ENCODE results near the gene LRRFIP2. TPM values are rescaled to one million over a fixed set of nuclear protein-coding genes. Genes with fewer than 3 reads are reported as not detected.
"Not testable (repeated sequence)": the region's sequence is repeated elsewhere in the genome, so short reads cannot be mapped to it uniquely, and the experiment has no call there.

LRRFIP2 gene
- total RNA-seq = 10 to 100 TPM; 13.3 to 15.3 TPM

GRCh38 chr3:37174532-37175126 is at the start of gene LRRFIP2:
Gene LRRFIP2 (minus strand): TSS chr3:37174582. CDS start chr3:37148983, 25,599 bp downstream.
- H3K36me3 Mint-ChIP-seq (ENCODE audit: low read depth) = peaks cover 2% of the 10 kb centered on the region
- intact Hi-C loops (cut with micrococcal nuclease) = loop anchor here (1.0 to 5.0 kb wide), 7 partner anchors 12 to 298 kb away; no protein-coding TSS in a partner anchor

GRCh38 chr3:37223576-37223975 is 49.2 kb upstream of the LRRFIP2 start:
- H3K27me3 Mint-ChIP-seq (ENCODE audit: low read depth) = no peaks in the 10 kb centered on the region
- intact Hi-C loops (cut with micrococcal nuclease) = no loop called here
- DNase-seq = no peak
- CTCF ChIA-PET = no interaction called here
- no peaks in the 10 kb centered on the region for H3K36me3 Mint-ChIP-seq (ENCODE audit: low read depth)
- no peak overlapping the region for H3K27ac Mint-ChIP-seq
- no peak overlapping the region for H3K4me3 Mint-ChIP-seq
- H3K9me3 Mint-ChIP-seq = no peaks in the 10 kb centered on the region
- H3K4me1 Mint-ChIP-seq (ENCODE audit: low read depth) = peaks cover 8% of the 10 kb centered on the region

More at GRCh38 chr3:37174532-37175126, at the start of gene LRRFIP2:
- peak within 1 kb of the TSS; percentile 50 for H3K27ac Mint-ChIP-seq
- no peaks in the 10 kb centered on the region for H3K27me3 Mint-ChIP-seq (ENCODE audit: low read depth)
- H3K4me3 Mint-ChIP-seq = peak within 1 kb of the TSS; percentile 82
- CTCF ChIA-PET = interaction anchor here (0.6 to 1.7 kb wide), 2 partner anchors 11 to 113 kb away, joined by 4 to 8 read pairs; no protein-coding TSS in a partner anchor
- H3K9me3 Mint-ChIP-seq = no peaks in the 10 kb centered on the region
- H3K4me1 Mint-ChIP-seq (ENCODE audit: low read depth) = peaks cover 43% of the 10 kb centered on the region
- peak; percentile 49 for DNase-seq

- no peaks in the 10 kb centered on the region for H3K27me3 Mint-ChIP-seq (ENCODE audit: low read depth)
- CTCF ChIA-PET = no interaction called here
- intact Hi-C loops (cut with micrococcal nuclease) = no loop called here
- no peaks in the 10 kb centered on the region for H3K9me3 Mint-ChIP-seq
- no peak for DNase-seq
- peaks cover 8% of the 10 kb centered on the region for H3K4me1 Mint-ChIP-seq (ENCODE audit: low read depth)
- H3K4me3 Mint-ChIP-seq = no peak overlapping the region
- no peak overlapping the region for H3K27ac Mint-ChIP-seq
- H3K36me3 Mint-ChIP-seq (ENCODE audit: low read depth) = no peaks in the 10 kb centered on the region
Measured at GRCh38 chr3:37223141-37223558, 48.8 kb upstream of the LRRFIP2 start.

DNA sequence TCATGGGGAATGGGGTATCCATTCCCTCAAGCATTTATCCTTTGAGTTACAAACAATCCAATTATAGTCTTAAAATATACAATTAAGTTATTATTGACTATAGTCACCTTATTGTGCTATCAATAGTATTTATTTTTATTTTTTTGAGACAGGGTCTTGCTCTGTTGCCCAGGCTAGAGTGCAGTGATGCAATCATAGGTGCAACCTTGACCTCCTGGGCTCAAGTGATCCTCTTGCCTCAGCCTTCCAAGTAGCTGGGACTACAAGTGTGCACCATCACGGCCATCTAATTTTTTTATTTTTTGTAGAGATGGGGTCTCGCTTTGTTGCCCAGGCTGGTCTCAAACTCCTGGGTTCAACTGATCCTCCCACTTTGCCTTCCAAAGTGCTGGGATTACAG is 48.2 kb upstream of the LRRFIP2 start:
- H3K36me3 Mint-ChIP-seq (ENCODE audit: low read depth); H3K4me3 Mint-ChIP-seq; DNase-seq; intact Hi-C loops (cut with micrococcal nuclease); CTCF ChIA-PET; H3K9me3 Mint-ChIP-seq; H3K27ac Mint-ChIP-seq; H3K4me1 Mint-ChIP-seq (ENCODE audit: low read depth); H3K27me3 Mint-ChIP-seq (ENCODE audit: low read depth): not testable (repeated sequence)

- CTCF ChIA-PET = interaction anchor here (0.6 to 1.0 kb wide), 2 partner anchors 8 to 72 kb away, joined by 3 to 4 read pairs; no protein-coding TSS in a partner anchor
- intact Hi-C loops (cut with micrococcal nuclease) = no loop called here
- H3K9me3 Mint-ChIP-seq = no peaks in the 10 kb centered on the region
- no peak overlapping the region for H3K27ac Mint-ChIP-seq
- DNase-seq = no peak
- H3K36me3 Mint-ChIP-seq (ENCODE audit: low read depth) = no peaks in the 10 kb centered on the region
- no peak overlapping the region for H3K4me3 Mint-ChIP-seq
- H3K27me3 Mint-ChIP-seq (ENCODE audit: low read depth) = no peaks in the 10 kb centered on the region
- H3K4me1 Mint-ChIP-seq (ENCODE audit: low read depth) = peaks cover 12% of the 10 kb centered on the region
Measured at GRCh38 chr3:37221407-37221806, 47.0 kb upstream of the LRRFIP2 start.

- no peak for DNase-seq
- H3K27me3 Mint-ChIP-seq (ENCODE audit: low read depth) = no peaks in the 10 kb centered on the region
- peaks cover 5% of the 10 kb centered on the region for H3K4me1 Mint-ChIP-seq (ENCODE audit: low read depth)
- intact Hi-C loops (cut with micrococcal nuclease) = loop anchor here (10.0 kb wide), 1 partner anchor 164 kb away; no protein-coding TSS in a partner anchor
- CTCF ChIA-PET = interaction anchor here (0.6 kb wide), 1 partner anchor 490 kb away, joined by 3 read pairs; no protein-coding TSS in a partner anchor
- H3K27ac Mint-ChIP-seq = no peak overlapping the region
- no peak overlapping the region for H3K4me3 Mint-ChIP-seq
- H3K36me3 Mint-ChIP-seq (ENCODE audit: low read depth) = no peaks in the 10 kb centered on the region
- H3K9me3 Mint-ChIP-seq = no peaks in the 10 kb centered on the region
Measured at GRCh38 chr3:37219266-37219665, 44.9 kb upstream of the LRRFIP2 start.

DNA sequence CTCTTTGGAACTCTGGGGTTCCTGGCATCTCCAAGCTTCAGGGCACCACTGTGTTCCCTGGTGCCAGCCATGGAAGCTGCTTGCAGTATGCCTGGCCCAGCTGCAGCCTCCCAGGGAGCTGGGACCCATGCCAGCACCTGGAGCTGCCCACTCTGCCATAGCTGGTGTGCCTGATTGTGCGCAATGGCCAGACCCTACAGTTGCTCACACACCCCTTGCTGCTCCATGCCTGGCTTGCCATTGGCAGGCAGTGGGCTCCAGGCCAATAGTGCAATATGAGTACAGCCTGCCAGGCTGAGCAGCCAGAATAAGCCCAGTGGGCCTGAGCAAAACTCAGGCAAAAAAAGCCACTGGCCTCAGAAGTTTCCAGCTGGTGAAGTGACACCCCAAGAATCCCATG is 43.8 kb upstream of the LRRFIP2 start:
- DNase-seq = no peak
- Mint-ChIP-seq H3K27me3 (ENCODE audit: low read depth) (no peaks in the 10 kb centered on the region), H3K4me1 (ENCODE audit: low read depth) (peaks cover 5% of the 10 kb centered on the region), H3K27ac (no peak overlapping the region), H3K36me3 (ENCODE audit: low read depth) (no peaks in the 10 kb centered on the region), H3K9me3 (no peaks in the 10 kb centered on the region), H3K4me3 (no peak overlapping the region)
- intact Hi-C loops (cut with micrococcal nuclease) = loop anchor here (10.0 kb wide), 1 partner anchor 163 kb away; no protein-coding TSS in a partner anchor
- CTCF ChIA-PET = no interaction called here

DNA sequence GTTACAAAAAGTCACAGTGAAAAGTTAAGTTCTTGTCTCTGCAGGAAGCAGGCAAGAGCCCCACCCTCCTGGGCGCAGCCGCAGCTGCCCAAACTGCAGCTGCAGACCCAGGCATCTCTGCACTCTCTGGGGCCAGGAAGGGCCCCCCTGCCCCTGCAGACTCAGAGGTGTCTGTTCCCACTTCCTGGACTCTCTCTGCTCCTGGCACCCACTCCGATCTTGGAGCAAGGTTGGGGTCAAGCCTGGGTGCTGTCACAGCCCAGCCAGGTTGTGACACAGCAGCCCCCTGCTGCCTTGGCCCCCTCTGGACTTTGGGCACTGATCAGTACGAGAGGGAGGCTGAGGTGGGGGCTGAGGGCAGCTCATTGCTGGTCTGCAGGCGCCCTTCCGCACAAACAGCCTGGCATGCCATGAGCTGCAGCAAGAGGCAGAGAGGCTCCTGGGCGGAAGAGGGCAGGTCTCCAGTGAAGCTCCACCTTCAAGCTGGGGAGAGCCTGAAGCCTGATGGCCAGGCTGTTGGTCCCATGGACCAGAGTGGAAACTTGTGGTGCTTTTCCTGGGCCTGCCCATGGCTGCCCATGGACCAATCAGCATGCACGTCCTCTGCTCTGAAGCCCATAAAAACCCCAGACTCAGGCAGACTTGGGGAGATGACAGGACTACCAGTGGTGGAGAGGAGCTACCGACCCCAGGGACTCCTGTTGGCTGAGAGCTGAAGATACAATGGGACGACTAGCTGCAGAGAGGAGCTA is 42.9 kb upstream of the LRRFIP2 start:
- no peaks in the 10 kb centered on the region for H3K27me3 Mint-ChIP-seq (ENCODE audit: low read depth)
- no peaks in the 10 kb centered on the region for H3K9me3 Mint-ChIP-seq
- intact Hi-C loops (cut with micrococcal nuclease) = loop anchor here (10.0 kb wide), 1 partner anchor 162 kb away; no protein-coding TSS in a partner anchor
- peaks cover 7% of the 10 kb centered on the region for H3K4me1 Mint-ChIP-seq (ENCODE audit: low read depth)
- CTCF ChIA-PET = interaction anchor here (0.5 kb wide), 1 partner anchor 50 kb away, joined by 3 read pairs; no protein-coding TSS in a partner anchor
- no peaks in the 10 kb centered on the region for H3K36me3 Mint-ChIP-seq (ENCODE audit: low read depth)
- no peak overlapping the region for H3K4me3 Mint-ChIP-seq
- no peak for DNase-seq
- H3K27ac Mint-ChIP-seq = no peak overlapping the region

- Mint-ChIP-seq H3K9me3 (no peaks in the 10 kb centered on the region), H3K36me3 (ENCODE audit: low read depth) (no peaks in the 10 kb centered on the region), H3K27me3 (ENCODE audit: low read depth) (no peaks in the 10 kb centered on the region), H3K27ac (no peak overlapping the region), H3K4me1 (ENCODE audit: low read depth) (peaks cover 7% of the 10 kb centered on the region), H3K4me3 (no peak overlapping the region)
- CTCF ChIA-PET = no interaction called here
- intact Hi-C loops (cut with micrococcal nuclease) = loop anchor here (10.0 kb wide), 1 partner anchor 162 kb away; no protein-coding TSS in a partner anchor
- no peak for DNase-seq
Measured at GRCh38 chr3:37216597-37217097, 42.3 kb upstream of the LRRFIP2 start.

- Mint-ChIP-seq H3K36me3 (ENCODE audit: low read depth) (no peaks in the 10 kb centered on the region), H3K4me3 (no peak overlapping the region), H3K9me3 (no peaks in the 10 kb centered on the region), H3K27me3 (ENCODE audit: low read depth) (no peaks in the 10 kb centered on the region), H3K4me1 (ENCODE audit: low read depth) (peaks cover 7% of the 10 kb centered on the region), H3K27ac (no peak overlapping the region)
- intact Hi-C loops (cut with micrococcal nuclease) = loop anchor here (10.0 kb wide), 1 partner anchor 159 kb away; no protein-coding TSS in a partner anchor
- CTCF ChIA-PET = interaction anchor here (0.6 to 2.2 kb wide), 12 partner anchors 19 to 1183 kb away, joined by 3 to 14 read pairs (median 3); no protein-coding TSS in a partner anchor
- DNase-seq = no peak
Measured at GRCh38 chr3:37214076-37214475, 39.7 kb upstream of the LRRFIP2 start.

DNA sequence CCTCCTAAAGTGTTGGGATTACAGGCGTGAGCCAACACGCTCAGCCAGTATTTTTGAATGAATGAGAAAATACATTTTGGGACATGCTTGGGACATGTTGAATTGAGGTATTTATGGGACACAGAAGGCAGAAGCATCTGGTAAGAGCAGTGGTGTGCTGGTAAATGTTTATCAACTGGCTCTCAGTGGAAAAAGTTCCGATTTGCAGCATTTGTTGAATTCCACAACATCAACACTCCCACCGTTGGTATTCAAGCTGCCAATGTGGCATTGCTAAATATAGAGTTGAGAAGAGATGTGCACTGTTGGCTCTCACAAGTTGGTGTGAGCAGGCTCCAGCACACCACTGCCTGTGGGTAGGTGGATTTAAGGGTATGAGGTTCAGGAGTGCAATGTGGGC is 35.8 kb upstream of the LRRFIP2 start:
- intact Hi-C loops (cut with micrococcal nuclease) = loop anchor here (10.0 kb wide), 1 partner anchor 155 kb away; no protein-coding TSS in a partner anchor
- CTCF ChIA-PET = no interaction called here
- Mint-ChIP-seq H3K27me3 (ENCODE audit: low read depth) (no peaks in the 10 kb centered on the region), H3K4me1 (ENCODE audit: low read depth) (peaks cover 2% of the 10 kb centered on the region), H3K9me3 (no peaks in the 10 kb centered on the region), H3K27ac (no peak overlapping the region), H3K4me3 (no peak overlapping the region), H3K36me3 (ENCODE audit: low read depth) (no peaks in the 10 kb centered on the region)
- DNase-seq = no peak

DNA sequence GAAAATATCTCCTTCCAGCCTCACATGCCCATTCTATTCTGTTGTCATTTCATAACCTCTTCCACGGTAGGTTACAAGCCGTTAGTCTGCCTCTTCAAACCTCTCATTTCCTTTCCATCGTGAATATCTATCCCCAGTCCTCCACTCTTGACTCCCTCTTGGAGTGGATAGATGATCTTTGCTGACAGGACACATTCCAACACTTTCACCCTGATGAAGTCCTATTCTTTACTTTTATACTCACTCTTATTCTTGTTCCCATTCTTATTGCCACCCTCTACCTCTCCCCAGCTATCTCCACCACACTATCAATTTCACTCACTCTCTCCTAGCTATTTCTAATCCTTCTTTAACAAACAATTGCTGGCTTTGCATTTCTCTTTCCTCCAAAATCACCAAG is 34.2 kb upstream of the LRRFIP2 start:
- CTCF ChIA-PET; H3K27ac Mint-ChIP-seq; DNase-seq; H3K4me3 Mint-ChIP-seq; intact Hi-C loops (cut with micrococcal nuclease); H3K4me1 Mint-ChIP-seq (ENCODE audit: low read depth); H3K36me3 Mint-ChIP-seq (ENCODE audit: low read depth); H3K27me3 Mint-ChIP-seq (ENCODE audit: low read depth); H3K9me3 Mint-ChIP-seq: not testable (repeated sequence)
